ENCODE measurements around the gene JAM3. TPM values are rescaled to one million over a fixed set of nuclear protein-coding genes. Genes with fewer than 3 reads are reported as not detected.
A peak's percentile ranks its signal among the peaks of the same experiment; 100 is the strongest.

JAM3 gene
- total RNA-seq, 1 experiment from 2014 or later = 32.9 TPM

GRCh38 chr11:134159652-134160051 is 90.8 kb downstream of the JAM3 start:
- Mint-ChIP-seq H3K4me1 (no peaks in the 10 kb centered on the region), H3K36me3 (peaks cover 99% of the 10 kb centered on the region), H3K27ac (no peak overlapping the region), H3K9me3 (peaks cover 32% of the 10 kb centered on the region), H3K4me3 (no peak overlapping the region), H3K27me3 (ENCODE audit: low read depth) (peaks cover 20% of the 10 kb centered on the region)
- CTCF ChIA-PET = no interaction called here
- ATAC-seq (no peak), DNase-seq (ENCODE audit: low spot score) (no peak)
- POLR2A ChIA-PET = no interaction called here
- TF ChIP-seq GTF2I (CRISPR knock-in tag; conservative IDR thresholded peaks at IDR 0.05) (no peak), IRF2 (CRISPR knock-in tag; IDR thresholded peaks at IDR 0.05; ENCODE audit: borderline replicate concordance, low read depth) (no peak), ZNF671 (CRISPR knock-in tag; IDR thresholded peaks at IDR 0.05) (no peak), ZSCAN18 (CRISPR knock-in tag; IDR thresholded peaks at IDR 0.05) (no peak), NFYB (CRISPR knock-in tag; conservative IDR thresholded peaks at IDR 0.05; ENCODE audit: low read depth) (no peak), ARID4B (CRISPR knock-in tag; IDR thresholded peaks at IDR 0.05; ENCODE audit: borderline replicate concordance) (no peak), EMX1 (CRISPR knock-in tag; IDR thresholded peaks at IDR 0.05) (no peak), JUN (CRISPR knock-in tag; IDR thresholded peaks at IDR 0.05) (no peak)
- TF ChIP-seq, protein P1, sequence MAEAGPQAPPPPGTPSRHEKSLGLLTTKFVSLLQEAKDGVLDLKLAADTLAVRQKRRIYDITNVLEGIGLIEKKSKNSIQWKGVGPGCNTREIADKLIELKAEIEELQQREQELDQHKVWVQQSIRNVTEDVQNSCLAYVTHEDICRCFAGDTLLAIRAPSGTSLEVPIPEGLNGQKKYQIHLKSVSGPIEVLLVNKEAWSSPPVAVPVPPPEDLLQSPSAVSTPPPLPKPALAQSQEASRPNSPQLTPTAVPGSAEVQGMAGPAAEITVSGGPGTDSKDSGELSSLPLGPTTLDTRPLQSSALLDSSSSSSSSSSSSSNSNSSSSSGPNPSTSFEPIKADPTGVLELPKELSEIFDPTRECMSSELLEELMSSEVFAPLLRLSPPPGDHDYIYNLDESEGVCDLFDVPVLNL (CRISPR knock-in tag; IDR thresholded peaks at IDR 0.05; ENCODE audit: borderline replicate concordance, low read depth) = no peak

- POLR2A ChIA-PET = no interaction called here
- no peaks in the 10 kb centered on the region for H3K4me1 Mint-ChIP-seq
- peaks cover 93% of the 10 kb centered on the region for H3K36me3 Mint-ChIP-seq
- peak overlapping the region; percentile 49 for H3K4me3 Mint-ChIP-seq
- peaks cover 65% of the 10 kb centered on the region for H3K9me3 Mint-ChIP-seq
- no peak for ATAC-seq
- CTCF ChIA-PET = interaction anchor here (0.9 to 1.5 kb wide), 3 partner anchors 66 to 135 kb away, joined by 3 read pairs; no protein-coding TSS in a partner anchor
- DNase-seq (ENCODE audit: low spot score) = peak; percentile 41
- peaks cover 35% of the 10 kb centered on the region for H3K27me3 Mint-ChIP-seq (ENCODE audit: low read depth)
- peak overlapping the region; percentile 73 for H3K27ac Mint-ChIP-seq
- TF ChIP-seq RORB (CRISPR knock-in tag; IDR thresholded peaks at IDR 0.05) (no peak), NR3C1 (CRISPR knock-in tag; conservative IDR thresholded peaks at IDR 0.05; ENCODE audit: low read depth) (no peak), SMAD4 (CRISPR knock-in tag; IDR thresholded peaks at IDR 0.05) (no peak), IRF1 (CRISPR knock-in tag; IDR thresholded peaks at IDR 0.05) (no peak), ZBTB43 (CRISPR knock-in tag; IDR thresholded peaks at IDR 0.05) (peak; percentile 91), ETV6 (CRISPR knock-in tag; IDR thresholded peaks at IDR 0.05) (no peak), OVOL2 (CRISPR knock-in tag; IDR thresholded peaks at IDR 0.05; ENCODE audit: borderline replicate concordance) (no peak), GRHL2 (CRISPR knock-in tag; IDR thresholded peaks at IDR 0.05; ENCODE audit: insufficient replicate concordance, severe bottlenecking) (no peak), FOXP1 (CRISPR knock-in tag; IDR thresholded peaks at IDR 0.05; ENCODE audit: borderline replicate concordance) (0 out of 2 replicates have a peak, but pooled peaks have one; percentile 21), ATF3 (CRISPR knock-in tag; conservative IDR thresholded peaks at IDR 0.05) (0 out of 2 replicates have a peak, but pooled peaks have one; percentile 19), NFE2L1 (CRISPR knock-in tag; IDR thresholded peaks at IDR 0.05) (no peak), ARID4B (CRISPR knock-in tag; IDR thresholded peaks at IDR 0.05; ENCODE audit: borderline replicate concordance) (no peak)
These were observed 95.9 kb downstream of the JAM3 start for GRCh38 chr11:134164490-134165370.

Measured in WTC11 (cell line).